ENCODE measurements around the gene EPAS1.
A peak's percentile ranks its signal among the peaks of the same experiment; 100 is the strongest.

The EPAS1 gene

DNA sequence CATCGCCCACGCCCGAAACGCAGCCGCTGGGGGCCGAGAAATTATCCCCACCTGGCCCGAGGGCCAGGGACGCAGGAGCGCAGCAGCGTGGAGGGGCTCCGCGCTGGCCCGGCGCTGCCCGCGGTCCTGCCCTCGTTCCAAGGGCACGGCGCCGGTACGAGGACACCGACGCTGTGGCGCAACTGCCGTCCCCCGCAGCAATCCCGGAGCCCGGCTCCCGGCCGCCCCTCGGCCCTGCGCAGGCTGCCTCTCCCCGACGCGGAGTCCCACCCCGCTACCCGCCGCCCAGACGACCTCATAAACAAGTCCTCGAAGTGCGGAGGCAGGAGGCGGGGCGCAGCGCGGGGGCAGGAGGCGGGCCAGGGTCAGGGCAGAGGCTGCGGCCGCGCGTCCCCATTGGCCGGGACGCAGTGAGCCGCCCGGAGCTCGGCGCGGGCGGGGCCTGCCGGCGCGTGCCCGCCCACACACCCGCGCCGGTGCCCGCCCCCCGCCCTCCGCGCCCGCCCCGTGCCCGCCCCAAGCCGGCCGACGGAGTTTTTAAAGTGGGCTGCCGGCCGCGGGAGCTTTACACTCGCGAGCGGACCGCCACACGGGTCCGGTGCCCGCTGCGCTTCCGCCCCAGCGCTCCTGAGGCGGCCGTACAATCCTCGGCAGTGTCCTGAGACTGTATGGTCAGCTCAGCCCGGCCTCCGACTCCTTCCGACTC, at the start of gene EPAS1:
Gene EPAS1, plus strand, starts transcription at position 568 of the 706 bp plus-strand sequence. CDS start 505 bp downstream, outside the sequence.
- peak; percentile 86 for DNase-seq

DNA sequence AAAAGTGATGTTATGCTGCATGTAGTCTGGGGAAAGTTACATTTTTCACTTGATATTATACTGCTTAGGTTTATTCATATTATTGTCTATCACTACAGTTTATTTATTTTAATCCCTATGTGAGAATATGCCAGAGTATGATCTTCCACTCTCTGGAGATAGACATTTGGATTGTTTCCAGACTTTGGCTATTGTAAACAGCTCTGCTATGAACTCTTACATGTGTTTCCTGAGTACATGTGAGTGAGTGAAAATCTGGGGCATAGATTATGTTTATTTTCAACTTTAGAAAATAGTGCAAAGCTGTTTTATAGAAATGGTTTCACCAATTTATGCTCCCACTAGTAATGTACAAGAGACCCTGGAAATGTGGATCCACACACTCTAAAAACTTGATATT, 49.0 kb upstream of the EPAS1 start:
- no peak for DNase-seq

DNA sequence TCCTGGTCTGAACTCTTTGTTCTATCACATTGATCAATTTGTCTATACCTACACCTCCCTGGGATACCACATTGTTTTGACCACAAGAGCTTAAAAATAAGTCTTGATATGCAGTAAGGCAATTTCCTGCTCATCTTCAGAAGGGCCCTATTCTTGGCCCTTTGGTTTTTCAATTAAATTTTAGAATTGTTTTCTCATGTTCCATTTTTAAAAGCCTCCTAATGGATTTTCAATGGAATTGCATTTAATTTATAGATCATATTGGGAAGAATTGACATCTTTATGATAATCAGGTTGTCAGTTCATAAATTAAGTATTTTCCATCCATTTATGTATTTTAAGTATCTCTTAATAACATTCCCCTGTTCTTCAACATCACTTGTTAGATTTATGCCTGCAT, 47.6 kb upstream of the EPAS1 start:
- DNase-seq, result no peak

DNA sequence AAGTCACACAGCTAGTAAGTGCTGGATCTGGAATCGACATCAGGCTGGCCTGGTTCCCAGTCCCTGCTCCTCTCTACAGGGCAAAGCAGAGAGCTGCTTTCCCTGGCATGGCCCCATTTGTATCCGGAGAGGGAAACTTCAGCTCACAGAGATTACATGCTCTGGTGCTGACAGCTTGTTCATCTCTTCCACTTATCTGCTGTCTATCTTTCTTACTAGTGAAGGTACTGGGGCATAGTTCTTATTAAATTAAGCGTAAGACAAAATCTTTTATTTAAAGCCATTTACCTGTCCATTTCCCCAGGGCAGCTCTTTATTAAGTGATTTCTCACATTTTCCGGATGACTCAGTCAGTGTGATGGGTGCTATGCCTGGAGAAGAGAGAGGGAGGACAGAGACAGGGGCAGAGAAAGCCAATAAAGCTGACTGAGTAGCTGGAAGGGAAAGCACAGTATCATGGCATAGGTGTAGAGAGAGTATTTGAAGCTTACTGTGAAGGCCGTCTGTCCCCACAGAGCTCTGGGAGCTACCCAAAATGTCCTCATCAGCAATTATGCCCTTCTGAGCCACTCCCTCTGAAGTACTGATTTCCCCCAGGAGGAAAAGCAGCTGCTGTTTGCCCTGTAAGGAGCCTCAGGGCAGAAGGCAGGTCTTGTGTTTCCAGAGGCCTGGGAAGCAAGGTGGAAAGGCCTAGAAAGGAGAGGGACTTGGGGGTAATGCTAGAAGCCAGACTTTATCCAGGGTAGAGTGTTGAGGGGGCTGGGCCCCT, 44.1 kb upstream of the EPAS1 start:
- DNase-seq, result peak; percentile 62

DNA sequence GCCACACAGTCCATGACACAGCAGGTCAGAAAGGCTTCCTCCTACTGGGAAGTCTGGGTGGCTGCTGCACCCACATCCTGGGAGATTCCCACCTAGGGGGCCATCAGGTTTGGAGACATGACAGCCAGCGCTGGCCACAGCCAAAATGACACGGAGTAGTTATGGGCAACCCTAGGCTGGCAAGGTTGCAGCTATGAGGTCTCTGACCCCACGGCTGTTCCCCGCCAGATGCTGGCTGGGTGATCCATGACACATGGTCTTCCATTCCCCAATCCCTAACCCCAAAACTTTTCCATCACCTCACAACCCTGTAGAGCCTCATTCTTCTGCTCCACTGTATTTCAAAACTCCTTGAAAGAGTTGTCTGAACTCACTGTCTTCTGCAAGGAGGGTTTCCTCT, 42.7 kb upstream of the EPAS1 start:
- no peak for DNase-seq

DNA sequence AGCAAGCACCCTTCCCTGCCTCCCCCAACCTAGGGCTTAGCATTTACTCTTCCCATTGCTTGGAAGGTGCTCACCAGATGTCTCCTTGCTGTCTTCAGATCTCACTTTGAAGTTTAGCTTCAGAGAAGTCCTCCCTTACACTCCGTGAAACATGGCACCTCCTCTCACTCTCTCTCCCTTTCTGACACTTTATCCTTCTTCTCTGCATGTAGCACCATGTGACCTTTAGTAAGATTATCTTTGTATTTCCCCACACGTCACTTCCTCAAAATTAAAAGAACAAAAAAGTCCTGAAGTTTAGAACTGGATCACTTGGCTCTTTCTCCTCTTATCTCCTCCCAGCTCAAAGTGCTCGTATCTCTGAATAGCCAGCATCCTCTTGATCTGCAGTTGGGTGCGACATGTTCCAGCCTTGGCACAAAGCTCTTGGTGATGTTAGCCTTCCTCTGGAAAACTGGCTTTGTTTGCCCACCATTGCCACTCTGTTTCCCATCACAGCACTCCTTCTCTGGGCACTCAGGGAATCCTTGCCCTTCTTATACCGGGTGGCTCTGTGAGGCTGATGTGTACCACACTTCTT, 40.6 kb upstream of the EPAS1 start:
- DNase-seq, result no peak

DNA sequence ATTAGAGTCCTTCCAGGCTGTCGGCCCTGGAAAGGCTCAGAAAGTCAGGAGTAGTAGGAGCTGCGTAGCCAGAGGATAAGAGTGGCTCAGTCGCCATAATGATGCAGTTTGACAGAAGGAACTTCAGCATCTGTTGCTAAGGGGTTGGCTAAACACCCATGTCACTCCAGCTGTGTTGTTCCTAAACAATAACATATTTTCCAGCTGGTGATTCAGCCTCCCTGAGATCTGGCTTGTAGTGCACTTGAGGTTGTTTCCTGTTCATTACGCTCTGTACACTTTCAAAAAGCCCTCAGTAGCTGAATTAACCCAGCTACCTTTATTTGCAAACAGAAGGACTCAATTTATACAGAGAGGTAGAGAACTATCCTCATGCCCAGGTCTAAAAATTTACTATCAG, 39.7 kb upstream of the EPAS1 start:
- no peak for DNase-seq

DNA sequence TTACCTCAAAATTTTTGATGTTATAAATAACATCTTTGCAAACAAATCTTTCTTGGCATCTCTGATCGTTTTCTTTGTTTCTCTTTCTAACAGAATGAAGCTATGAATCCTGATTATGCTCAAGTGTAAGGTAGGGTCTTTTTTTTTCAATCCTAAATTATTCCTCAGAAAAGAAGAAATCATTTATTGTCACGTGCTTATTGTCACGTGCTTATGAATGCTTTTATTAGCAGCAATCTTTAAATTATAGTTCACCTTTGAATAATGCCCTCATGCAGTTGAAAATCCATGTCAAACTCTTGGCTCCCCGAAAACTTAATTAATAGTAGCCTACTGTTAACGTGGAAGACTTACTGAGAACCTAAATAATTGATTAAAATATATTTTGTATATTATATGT, 39.2 kb upstream of the EPAS1 start:
- no peak for DNase-seq

DNA sequence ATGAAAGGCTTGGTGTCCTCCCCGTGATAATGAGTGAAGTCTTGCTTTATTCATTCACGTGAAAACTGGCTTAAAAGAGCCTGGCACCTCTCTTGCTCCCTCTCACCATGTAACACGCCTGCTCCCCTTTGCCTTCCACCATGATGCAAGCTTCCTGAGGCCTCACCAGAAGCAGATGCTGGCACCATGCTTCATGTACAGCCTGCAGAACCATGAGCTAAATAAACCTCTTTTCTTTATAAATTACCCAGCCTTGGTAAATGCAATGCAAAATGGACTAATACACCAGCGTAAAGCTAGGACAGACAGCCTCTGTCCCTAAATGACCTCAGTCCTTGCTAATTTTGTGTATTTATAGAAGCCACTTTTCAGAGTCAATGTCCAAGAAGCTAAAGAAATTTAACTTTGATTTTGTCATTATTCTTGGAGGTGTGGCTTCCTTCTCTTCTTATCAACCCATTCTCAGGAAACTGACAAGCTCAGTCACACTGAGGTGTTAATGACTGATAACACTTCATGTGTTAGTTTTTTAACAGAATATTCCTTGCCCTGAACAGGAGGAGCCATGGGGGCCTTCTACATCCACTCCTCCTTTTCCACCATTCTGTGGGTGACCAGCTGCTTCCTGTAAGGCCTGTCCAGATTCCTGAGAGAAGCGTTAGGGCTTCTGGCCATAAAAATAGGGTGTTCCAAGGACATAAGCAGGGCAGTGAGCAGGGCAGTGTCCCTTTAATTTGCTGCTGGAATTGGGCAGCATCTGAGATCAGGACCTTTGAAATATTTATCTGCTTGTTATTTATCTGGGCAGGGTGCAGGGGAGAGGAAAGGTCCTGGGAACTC, 38.0 kb upstream of the EPAS1 start:
- no peak for DNase-seq

DNA sequence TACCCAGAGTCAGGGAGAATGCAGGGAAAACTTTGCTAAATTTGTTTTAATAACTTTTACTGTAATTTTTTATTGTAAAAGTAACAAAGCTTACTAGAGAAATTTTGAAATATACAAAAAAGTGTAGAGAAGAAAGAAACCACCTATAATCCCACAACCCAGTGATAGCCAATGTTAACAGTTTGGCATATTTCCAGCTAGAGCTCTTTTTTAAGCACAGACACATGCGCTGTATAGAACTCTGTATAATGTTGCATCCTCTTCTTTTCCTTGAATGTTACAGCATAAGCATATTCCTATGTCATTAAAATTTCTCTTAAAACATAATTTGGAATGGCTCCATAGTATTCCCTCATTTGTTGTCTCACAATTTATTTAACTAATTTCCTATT, 37.4 kb upstream of the EPAS1 start:
- no peak for DNase-seq

DNA sequence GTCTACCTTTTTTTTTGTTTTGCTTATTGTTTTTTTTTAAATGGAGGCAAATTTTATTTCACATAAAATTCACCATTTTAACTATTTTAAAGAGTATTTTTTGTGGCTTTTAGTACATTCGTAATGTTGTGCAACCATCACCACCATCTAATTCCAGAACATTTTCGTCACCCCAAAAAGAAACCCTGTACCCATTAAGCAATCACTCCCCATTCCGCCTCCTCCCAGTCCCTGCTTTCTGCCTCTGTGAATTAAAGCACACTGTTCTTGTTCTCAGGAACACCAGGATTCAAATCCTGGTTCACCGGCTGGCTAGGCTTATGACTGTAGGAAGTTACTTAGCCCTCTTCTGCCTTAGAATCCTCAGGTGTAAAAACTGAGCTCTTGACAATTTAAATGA, 36.9 kb upstream of the EPAS1 start:
- DNase-seq, result no peak

DNA sequence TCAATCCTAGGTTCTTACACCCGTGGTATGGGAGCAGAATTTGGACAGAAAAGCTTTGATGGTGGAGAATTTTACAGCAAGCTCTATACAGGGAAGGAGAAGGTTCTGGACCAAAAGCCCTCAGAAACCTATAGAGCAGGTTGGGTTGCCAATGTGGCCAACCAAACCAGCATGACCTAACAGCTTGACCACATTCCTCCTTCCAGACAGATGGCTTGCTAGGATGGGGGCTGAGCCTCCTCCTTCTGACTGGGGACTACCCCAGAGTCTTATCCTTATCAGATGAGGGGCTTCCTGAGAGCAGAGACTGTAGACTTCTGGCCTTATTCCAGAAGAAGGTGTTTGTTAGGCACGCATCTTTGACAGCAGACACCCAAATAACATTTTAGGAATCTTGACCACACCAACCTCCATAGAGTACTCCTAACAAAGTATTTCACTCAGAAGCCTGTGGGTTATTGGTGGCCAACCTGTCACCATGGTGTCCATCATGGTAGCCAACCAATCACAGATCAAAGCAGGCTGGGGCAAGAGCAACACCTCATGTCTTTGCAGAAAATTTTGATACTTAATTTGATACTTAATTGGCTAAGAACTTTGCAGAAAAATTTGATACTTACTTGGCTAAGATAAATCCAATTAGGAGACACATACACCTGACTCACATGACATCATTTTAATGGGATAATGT, 34.8 kb upstream of the EPAS1 start:
- no peak for DNase-seq

DNA sequence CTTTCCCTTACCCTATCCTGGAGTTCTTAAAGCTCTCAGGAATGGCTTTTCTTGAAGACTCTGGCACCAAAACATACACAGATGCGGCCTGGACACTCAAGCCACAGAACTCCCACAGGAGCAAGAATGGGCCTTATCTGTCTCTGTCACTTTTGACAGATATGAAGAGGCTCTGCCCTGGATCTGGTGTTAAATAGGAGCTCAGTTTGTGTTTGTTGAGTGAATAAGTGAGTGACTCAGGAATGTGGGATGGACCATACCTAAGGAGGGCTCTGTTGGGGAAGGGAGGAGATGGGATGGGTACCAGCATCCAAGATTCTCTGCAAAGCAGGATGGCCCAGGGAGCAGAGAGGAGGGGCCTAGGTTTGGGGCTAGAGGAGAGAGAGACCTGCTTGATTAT, 33.9 kb upstream of the EPAS1 start:
- DNase-seq, result no peak

DNA sequence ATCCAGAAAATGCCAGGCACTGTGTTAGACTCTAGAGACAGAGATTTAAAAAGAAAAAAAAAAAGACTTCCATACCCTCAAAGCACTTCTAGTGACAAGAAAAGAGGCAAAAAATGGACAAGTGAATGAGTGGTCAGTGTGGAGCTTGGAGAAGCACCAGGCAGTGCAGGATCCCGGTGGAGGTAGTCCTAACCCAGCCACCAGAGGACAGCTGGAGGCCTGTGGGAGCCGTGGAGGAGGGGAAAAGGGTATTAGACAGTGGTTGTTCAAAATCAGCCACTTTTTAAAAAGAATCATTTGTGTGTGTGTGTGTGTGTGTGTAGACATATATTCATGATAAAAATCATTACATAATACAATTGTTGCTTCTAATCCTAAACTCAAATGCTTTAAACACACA, 32.8 kb upstream of the EPAS1 start:
- no peak for DNase-seq

DNA sequence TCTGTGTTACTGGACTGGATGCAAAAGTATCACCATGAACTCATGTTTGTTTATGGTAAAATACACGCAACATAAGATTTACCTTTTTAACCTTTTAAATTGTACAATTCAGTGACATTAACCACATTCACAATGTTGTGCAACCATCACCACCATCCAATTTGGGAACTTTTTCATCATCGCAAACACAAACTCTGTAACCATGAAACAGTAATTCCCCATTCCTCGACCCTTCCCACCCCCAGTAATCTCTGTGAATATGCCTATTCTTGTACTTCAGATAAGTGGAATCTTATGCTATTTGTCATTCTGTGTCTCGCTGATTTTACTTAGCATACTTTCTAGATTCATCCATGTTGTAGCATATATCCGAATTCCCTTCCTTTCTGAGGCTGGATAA, 31.1 kb upstream of the EPAS1 start:
- DNase-seq, result no peak

DNA sequence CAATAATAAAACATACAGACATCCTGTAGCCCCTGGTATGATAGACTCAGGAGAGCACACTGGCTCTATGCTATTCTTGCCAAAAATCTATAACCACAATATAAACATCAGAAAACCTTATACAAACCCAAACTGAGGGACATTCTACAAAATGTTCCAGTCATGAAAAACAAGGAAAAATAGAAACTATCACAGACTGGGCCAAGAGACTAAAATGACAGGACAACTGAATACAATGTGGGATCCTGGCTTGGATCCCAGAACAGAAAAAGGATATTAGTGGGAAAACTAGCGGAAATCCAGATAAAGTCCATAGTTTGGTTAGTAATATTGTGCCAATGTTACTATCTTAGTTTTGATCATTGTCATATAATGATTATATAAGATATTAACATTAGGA, 29.6 kb upstream of the EPAS1 start:
- DNase-seq, result no peak

DNA sequence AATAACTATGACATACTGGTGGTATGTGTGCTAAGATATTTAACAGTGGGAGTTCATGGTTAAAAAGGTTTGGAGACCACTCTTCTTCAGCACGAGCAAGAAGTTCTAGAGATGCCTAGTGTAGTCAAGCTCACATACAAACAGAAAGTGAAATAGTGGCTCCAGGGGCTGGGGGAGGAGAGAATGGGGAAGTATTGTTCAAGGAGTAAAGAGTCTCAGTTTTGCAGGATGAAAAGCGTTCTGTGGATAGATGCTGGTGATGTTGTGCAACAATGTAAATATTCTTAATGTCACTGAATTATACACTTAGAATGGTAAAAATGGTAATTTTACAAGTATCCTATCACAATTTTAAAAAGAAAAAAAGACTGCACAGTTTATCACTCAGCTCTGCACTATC, 29.0 kb upstream of the EPAS1 start:
- no peak for DNase-seq

DNA sequence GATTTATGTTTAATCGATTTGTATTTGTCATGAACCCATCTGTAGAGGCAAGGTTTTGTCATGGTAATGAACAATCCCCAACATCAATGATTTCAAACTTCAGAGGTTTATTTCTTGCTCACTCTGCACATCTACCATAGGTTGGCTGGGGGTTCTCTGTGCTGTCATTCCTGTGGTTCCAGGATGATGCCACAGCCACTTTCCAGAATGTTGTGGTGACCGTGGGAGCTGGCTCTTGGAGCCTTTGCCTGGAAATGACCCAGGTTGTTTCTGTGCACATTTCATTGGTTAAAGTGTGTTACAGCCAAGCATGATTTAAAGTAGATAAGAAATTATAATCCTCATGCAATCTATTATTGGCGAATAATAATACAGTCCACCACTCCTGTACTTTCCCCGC, 28.2 kb upstream of the EPAS1 start:
- no peak for DNase-seq

DNA sequence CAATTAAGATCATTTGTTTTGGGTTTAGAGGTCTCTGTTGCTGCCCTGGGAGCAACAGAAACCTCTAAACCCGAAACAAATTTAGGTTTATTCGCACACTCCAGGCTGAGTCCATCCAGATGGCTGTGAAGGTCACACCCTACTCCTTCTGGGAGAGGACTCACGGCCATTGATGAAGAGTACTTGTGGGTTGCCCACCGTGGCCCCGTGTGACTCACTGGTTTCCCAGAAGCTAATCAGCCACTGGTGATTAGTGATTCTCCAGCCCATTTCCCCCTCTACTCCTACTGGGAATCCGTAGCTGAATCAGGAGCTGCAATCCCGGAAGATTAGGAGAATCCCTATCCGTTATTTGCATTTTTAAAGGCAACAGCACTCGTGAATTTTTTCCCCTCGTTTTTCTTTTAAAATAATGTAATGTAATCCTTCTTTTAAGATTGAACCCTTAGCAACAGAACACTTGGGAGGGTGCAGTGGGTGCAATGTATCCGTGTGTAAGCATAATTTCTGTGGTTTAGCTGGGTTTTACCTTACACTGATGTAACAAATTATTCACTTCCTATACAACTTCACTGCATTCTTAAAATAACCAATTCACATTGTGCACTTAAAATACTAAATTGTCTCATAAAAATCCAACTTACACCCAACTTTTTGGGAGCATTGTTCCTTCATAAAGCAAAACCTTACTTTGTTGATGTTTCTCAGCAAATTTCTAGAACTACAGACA, 27.5 kb upstream of the EPAS1 start:
- DNase-seq, result no peak

DNA sequence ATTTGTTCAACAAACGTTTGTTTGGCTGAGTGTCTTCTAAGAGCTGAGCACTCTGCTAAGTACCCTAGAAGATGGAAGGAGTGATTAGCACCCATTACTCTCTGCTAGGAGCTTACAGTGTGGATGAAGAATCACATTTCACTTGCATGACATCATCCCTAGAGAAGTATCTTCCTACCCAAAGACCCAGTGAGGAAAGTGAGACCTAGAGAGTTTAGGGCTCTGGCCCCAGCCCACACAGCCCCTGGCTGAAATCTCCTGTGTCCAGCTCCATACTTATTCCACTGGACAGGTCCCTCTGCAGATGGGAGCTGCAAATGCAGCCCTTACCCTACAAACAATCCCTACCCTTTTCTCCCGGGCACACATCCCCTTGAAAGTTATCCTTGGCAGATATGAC, 26.8 kb upstream of the EPAS1 start:
- DNase-seq, result no peak

DNA sequence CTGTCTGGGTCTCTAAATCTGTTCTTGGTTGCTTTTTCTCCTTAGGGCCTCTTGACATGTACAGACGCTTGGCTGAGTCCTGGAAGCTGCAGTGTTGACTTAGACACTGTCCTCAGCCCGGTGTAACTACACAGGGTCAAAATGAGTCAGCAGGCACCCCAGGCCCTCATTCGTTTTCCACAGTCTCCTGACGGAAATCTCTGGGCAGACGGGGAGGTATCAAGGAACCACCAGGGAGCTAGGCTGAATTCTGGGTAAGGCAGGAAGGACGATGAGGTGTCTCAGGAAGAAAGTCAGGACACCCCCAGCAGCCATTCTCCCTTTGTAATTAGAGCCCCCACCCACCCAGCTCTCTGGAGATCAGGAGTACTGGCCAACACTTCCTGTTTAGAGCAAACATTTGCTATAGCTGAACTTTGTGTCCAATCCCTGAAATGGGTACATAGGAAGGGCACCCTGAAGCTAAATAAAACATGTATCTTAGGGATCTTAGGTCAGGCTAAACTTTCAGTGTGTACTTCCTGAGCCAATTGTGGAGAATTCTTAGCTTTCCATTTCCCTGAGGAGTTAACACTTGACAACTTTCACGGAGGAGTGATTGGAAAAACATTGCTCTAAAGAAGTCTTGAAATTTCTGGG, 23.9 kb upstream of the EPAS1 start:
- DNase-seq, result no peak

DNA sequence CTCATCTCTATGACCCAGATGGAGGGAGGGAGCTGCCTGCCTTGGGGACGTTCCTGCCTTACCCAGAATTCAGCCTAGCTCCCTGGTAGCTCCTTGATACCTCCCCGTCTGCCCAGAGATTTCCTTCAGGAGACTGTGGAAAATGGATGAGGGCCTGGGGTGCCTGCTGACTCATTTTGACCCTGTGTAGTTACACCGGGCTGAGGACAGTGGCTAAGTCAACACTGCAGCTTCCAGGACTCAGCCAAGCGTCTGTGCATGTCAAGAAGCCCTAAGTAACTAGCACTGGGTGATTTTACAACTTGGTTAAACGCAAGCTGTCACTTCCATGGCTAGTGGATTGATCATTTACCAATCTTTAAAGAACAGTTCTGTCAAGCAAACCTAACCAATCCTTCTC, 23.3 kb upstream of the EPAS1 start:
- no peak for DNase-seq

Data from right forelimb (tissue), 1 donor.